ENCODE results near the gene KCTD11. TPM values are rescaled to one million over a fixed set of nuclear protein-coding genes. Genes with fewer than 3 reads are reported as not detected.

KCTD11 gene
- total RNA-seq, 1 donor from 2014 or later, result 8.9 TPM

DNA sequence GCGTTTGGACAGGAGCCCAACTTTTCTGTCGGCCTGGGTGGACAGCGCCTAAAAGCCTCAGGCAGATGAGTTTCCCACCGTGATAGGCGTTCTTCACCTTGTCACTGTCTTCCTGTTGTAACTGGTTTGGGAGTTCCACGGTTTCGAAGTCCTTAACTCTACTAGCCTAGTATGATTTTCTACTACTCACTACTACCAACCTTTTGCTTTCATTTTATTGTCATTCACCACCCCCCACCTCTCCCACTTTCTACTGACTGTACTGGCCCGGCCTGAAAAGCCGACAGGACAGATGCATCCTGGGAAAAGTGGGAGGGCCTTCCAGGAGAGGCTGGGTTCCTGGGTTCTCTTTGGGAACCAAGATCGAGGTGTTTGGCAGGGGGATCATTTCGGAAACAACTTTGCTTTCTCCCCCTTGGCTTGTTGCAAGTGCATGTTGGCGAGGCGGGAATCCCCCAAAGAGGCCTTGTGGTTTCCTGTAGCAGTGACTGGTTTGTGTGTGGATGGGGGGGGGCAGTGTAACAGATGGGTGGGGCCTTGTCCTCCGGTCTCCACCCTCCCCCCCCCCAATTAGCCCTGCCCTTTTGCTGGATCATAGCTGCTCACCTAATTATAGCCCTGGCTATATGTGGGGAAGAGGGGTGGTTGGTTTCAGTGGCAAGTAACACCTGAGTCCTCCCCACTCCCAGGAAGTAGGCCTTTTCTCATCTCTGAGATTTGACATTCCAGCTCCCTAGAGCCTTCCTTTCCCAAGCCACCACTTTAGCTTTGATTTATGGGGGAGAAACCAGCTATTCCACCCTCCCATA is 43.1 kb upstream of the KCTD11 start:
- DNase-seq (peak; percentile 80), ATAC-seq (peak; percentile 46)
- no peaks in the 10 kb centered on the region for H3K9me3 ChIP-seq
- peak overlapping the region; percentile 93 for H3K27ac ChIP-seq
- H3K27me3 ChIP-seq, result no peaks in the 10 kb centered on the region
- H3K36me3 ChIP-seq, result peaks cover 47% of the 10 kb centered on the region
- H3K4me3 ChIP-seq, result peak overlapping the region; percentile 92
- TF ChIP-seq, protein P1, sequence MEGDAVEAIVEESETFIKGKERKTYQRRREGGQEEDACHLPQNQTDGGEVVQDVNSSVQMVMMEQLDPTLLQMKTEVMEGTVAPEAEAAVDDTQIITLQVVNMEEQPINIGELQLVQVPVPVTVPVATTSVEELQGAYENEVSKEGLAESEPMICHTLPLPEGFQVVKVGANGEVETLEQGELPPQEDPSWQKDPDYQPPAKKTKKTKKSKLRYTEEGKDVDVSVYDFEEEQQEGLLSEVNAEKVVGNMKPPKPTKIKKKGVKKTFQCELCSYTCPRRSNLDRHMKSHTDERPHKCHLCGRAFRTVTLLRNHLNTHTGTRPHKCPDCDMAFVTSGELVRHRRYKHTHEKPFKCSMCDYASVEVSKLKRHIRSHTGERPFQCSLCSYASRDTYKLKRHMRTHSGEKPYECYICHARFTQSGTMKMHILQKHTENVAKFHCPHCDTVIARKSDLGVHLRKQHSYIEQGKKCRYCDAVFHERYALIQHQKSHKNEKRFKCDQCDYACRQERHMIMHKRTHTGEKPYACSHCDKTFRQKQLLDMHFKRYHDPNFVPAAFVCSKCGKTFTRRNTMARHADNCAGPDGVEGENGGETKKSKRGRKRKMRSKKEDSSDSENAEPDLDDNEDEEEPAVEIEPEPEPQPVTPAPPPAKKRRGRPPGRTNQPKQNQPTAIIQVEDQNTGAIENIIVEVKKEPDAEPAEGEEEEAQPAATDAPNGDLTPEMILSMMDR (IDR thresholded peaks at IDR 0.05), result no peak
- intact Hi-C loops (cut with DNase I), result no loop called here
- peaks cover 24% of the 10 kb centered on the region for H3K4me1 ChIP-seq

DNA sequence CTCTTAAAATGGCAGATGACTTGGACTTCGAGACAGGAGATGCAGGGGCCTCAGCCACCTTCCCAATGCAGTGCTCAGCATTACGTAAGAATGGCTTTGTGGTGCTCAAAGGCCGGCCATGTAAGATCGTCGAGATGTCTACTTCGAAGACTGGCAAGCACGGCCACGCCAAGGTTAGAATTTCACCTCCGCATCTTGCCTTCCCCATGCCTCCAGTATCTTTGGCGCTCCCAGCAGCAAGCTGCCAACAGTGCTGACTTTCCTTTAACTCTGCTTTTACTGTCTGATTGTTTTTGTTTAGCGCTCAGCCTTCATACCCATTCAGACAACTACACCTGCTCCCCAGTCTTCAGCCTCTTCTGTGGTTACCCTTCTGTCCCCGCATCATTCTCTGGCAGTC is 42.3 kb upstream of the KCTD11 start:
- H3K27ac ChIP-seq, result no peak overlapping the region
- DNase-seq (no peak), ATAC-seq (no peak)
- H3K9me3 ChIP-seq, result no peaks in the 10 kb centered on the region
- H3K36me3 ChIP-seq, result peaks cover 49% of the 10 kb centered on the region
- TF ChIP-seq, protein P1 (IDR thresholded peaks at IDR 0.05), result no peak
- peaks cover 32% of the 10 kb centered on the region for H3K4me1 ChIP-seq
- intact Hi-C loops (cut with DNase I), result no loop called here
- H3K4me3 ChIP-seq, result no peak overlapping the region
- H3K27me3 ChIP-seq, result no peaks in the 10 kb centered on the region

DNA sequence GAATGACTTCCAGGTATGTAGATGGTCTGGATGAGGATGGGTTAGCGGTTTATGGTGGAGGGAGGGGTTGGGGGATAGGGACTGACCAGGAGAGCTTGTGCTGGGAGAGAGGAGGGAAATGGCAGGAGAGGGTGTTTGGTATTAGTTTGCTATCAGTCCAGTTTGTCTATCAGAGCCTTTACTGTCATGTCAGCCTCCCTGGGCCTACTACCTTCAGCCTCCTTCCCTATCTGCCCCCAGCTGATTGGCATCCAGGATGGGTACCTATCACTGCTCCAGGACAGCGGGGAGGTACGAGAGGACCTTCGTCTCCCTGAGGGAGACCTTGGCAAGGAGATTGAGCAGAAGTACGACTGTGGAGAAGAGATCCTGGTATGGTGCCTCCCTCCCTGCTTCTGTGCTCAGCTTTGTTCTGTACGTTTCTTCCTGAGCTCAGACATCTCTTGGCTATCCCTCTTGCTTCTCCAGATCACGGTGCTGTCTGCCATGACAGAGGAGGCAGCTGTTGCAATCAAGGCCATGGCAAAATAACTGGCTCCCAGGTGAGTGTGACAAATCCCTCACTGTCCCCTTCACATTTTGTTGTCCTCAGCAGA is 40.8 kb upstream of the KCTD11 start:
- no peak overlapping the region for H3K27ac ChIP-seq
- intact Hi-C loops (cut with DNase I), result no loop called here

DNA sequence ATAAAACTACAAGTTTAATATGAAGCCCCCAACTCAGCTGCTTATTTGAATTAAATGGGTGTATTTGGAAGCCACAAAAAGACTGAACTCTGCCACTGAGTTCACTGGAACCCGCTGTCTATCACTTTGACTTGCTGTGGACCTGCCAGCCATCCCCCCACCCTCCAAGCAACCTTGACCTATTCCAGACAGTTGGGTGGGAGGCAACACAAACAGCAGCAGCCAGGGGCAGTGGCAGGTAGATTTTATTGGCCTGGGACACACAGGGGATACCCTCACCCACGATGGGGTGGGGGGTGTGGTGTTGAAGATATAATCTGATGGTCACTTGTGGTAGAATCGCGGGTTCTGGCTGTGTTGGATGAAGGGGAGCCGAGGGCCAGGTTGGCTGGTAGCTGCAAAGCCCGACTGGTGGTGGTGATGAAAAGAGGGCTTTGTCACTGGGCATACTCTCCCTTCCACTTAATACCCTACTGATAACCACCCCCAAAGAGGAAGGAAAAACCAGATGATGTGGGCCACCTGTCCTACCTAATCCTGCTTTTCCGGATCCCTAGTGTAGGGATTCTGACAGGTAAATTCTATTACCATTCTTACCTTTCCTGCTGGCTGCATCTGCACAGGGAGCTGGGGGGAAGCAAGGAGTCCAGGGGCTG is 39.4 kb upstream of the KCTD11 start:
- DNase-seq (no peak), ATAC-seq (no peak)
- Histone ChIP-seq H3K27ac (no peak overlapping the region), H3K4me1 (peaks cover 36% of the 10 kb centered on the region), H3K4me3 (no peak overlapping the region), H3K9me3 (no peaks in the 10 kb centered on the region), H3K27me3 (no peaks in the 10 kb centered on the region), H3K36me3 (peaks cover 56% of the 10 kb centered on the region)
- TF ChIP-seq, protein P1 (IDR thresholded peaks at IDR 0.05), result no peak
- intact Hi-C loops (cut with DNase I), result no loop called here

More for the DNA sequence above, 40.8 kb upstream of the KCTD11 start:
- Histone ChIP-seq H3K9me3 (no peaks in the 10 kb centered on the region), H3K27me3 (no peaks in the 10 kb centered on the region), H3K4me1 (peaks cover 36% of the 10 kb centered on the region), H3K4me3 (no peak overlapping the region), H3K36me3 (peaks cover 49% of the 10 kb centered on the region)
- DNase-seq (no peak), ATAC-seq (no peak)
- TF ChIP-seq, protein P1 (IDR thresholded peaks at IDR 0.05), result no peak

DNA sequence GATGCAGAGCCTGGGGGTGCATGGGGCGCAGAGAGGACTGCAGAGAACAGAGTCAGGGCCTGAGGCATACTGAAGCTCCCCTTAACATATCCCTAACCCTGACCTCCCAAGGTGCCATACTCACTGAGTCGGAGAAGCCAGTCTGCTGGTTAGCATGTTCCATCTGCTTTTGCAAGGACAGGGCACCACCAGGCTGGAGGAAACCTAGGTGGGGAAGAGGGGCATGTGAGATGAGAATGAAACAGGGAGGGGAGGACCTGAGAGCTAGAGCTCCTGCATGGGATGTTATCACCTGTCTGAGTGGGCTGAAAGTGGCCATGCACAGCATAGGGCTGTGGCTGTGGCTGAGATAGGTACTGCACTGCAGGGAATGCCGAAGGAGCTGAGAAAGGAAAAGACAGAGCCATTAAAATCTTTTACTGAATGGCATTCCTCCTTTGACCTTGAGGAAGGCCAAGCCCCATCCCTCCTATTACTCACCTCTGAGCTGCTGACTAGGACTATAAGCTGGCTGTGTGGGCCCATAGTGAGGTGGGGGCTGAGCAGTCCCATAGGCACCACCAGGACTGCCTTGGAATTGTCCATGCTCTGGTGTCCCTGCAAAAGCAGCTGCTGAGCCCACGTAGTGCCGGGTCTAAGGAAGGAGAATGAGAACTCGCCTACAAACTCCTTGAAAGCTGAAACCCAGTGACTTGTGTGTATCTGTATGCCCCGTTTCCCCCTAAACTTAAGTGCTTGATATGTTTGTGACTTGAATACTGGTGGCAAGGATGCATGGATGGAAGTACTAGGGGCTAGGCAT is 38.7 kb upstream of the KCTD11 start:
- Histone ChIP-seq H3K4me1 (peaks cover 36% of the 10 kb centered on the region), H3K27me3 (no peaks in the 10 kb centered on the region), H3K36me3 (peaks cover 63% of the 10 kb centered on the region), H3K4me3 (no peak overlapping the region), H3K9me3 (no peaks in the 10 kb centered on the region), H3K27ac (no peak overlapping the region)
- ATAC-seq, result no peak
- TF ChIP-seq, protein P1 (IDR thresholded peaks at IDR 0.05), result no peak
- no peak for DNase-seq
- intact Hi-C loops (cut with DNase I), result no loop called here
